ENCODE results near the gene HOXA7. TPM values are rescaled to one million over a fixed set of nuclear protein-coding genes. Genes with fewer than 3 reads are reported as not detected.

Gene HOXA7
- total and polyA plus RNA-seq, 2 donors (not counting 3 experiments of a cell fraction or from before 2014, with no cell fraction given), result 18.1 to 18.5 TPM

- Histone ChIP-seq H3K27ac (ENCODE audit: insufficient read depth, low read depth, low read length) (peak overlapping the region; percentile 67), H3K4me3 (replicated peaks in 1 of 3; ENCODE audit: insufficient read depth in 1 of 3, low read depth in 1 of 3, low read length in 3 of 3) (peak overlapping the region; percentile 54 to 85 (median 55)), H3K4me1 (ENCODE audit: control insufficient read depth, extremely low read depth, insufficient read depth, low read length) (peaks cover 73% of the 10 kb centered on the region), H3K9me1 (replicated peaks; ENCODE audit: control insufficient read depth, extremely low read depth, insufficient read depth, low read length) (no peaks in the 10 kb centered on the region), H3K9ac (replicated peaks; ENCODE audit: extremely low read depth, insufficient read depth, low read length) (peak overlapping the region; percentile 78), H3K36me3 (ENCODE audit: control insufficient read depth in 2 of 2, extremely low read depth in 1 of 2, insufficient read depth in 2 of 2, low read length in 2 of 2) (peaks cover 0 to 8% of the 10 kb centered on the region in 2 experiments), H3K4me2 (ENCODE audit: insufficient read depth, low read length) (peak overlapping the region; percentile 78), H3K27me3 (ENCODE audit: control insufficient read depth in 2 of 2, insufficient read depth in 2 of 2, low read length in 2 of 2) (no peaks in the 10 kb centered on the region), H3K79me2 (ENCODE audit: control insufficient read depth, insufficient read depth, low read length) (peaks cover 98% of the 10 kb centered on the region), H3K9me3 (replicated peaks; ENCODE audit: control insufficient read depth, insufficient read depth, low read length) (no peaks in the 10 kb centered on the region), H4K20me1 (replicated peaks; ENCODE audit: control insufficient read depth, extremely low read depth, insufficient read depth, low read length) (no peaks in the 10 kb centered on the region), H2AFZ (ENCODE audit: low read depth, low read length) (no peak overlapping the region)
- ChIA-PET POLR2A (interaction anchor here (1.0 to 2.6 kb wide), 7 partner anchors 9 to 467 kb away, joined by 3 to 8 read pairs (median 3); partner anchors contain the start of gene HOXA9), CTCF (interaction anchor here (1.0 to 5.6 kb wide), 19 partner anchors 9 to 780 kb away, joined by 3 to 83 read pairs (median 5); partner anchors contain the start of genes HOXA4 and HOXA9)
- TF ChIP-seq EZH2 (IDR thresholded peaks at IDR 0.05; ENCODE audit: borderline replicate concordance, low read depth, low read length, severe bottlenecking) (no peak), GATA2 (IDR thresholded peaks at IDR 0.05; ENCODE audit: insufficient read depth, insufficient read length, low read depth, low read length) (no peak), JUN (IDR thresholded peaks at IDR 0.05; ENCODE audit: borderline replicate concordance, insufficient read depth, insufficient read length, low read depth) (no peak), MYC (IDR thresholded peaks at IDR 0.05; ENCODE audit: low read depth, low read length) (no peak), CTCF (IDR thresholded peaks at IDR 0.05; ENCODE audit: extremely low read depth in 1 of 2, insufficient read depth in 1 of 2, low read depth in 1 of 2, low read length in 2 of 2) (no peak), POLR2AphosphoS5 (IDR thresholded peaks at IDR 0.05; ENCODE audit: insufficient read depth, low read depth, low read length) (no peak), POLR2A (IDR thresholded peaks at IDR 0.05; ENCODE audit: low read depth, low read length) (no peak), FOS (IDR thresholded peaks at IDR 0.05; ENCODE audit: borderline replicate concordance, insufficient read depth, low read length) (no peak), MAX (IDR thresholded peaks at IDR 0.05; ENCODE audit: insufficient read depth, insufficient read length) (no peak)
- FAIRE-seq (no peak), DNase-seq (ENCODE audit: low read depth, low spot score) (no peak)
- dilution Hi-C loops (cut with MboI; ENCODE audit: extremely low pct_ligation_motif_present, low sequenced_read_pairs) (loop anchor here (25.0 kb wide), 1 partner anchor 963 kb away; no protein-coding TSS in a partner anchor), intact Hi-C loops (cut with micrococcal nuclease) (loop anchor here (2.0 kb wide), 1 partner anchor 15 kb away; the partner anchor contains the start of gene HOXA9)
- BruUV-seq (replicated peaks), result no TSS peak
These were observed 6.5 kb downstream of the HOXA7 start for GRCh38 chr7:27149842-27150567.
